DOHH2 (cell line): ENCODE results near the gene RGS13.

ENCODE experiments used
- EZH2phosphoT487 ChIP-seq: fragments of 200-600 bp; sonication (generic); IDR thresholded peaks from 2 replicates; pipeline ENCODE4 v1.6.1; 2017; ENCODE audit warnings: borderline replicate concordance, mild to moderate bottlenecking, antibody characterized with exemption, low read length, moderate library complexity, mixed read lengths
- TF ChIP-seq, protein P1 (sequence below): fragments of 200-600 bp; sonication (generic); IDR thresholded peaks from one replicate; pipeline ENCODE4 v1.5.1; 2014; ENCODE audit warnings: antibody characterized with exemption, mild to moderate bottlenecking, low read depth, low read length; ENCODE audit not compliant: poor library complexity, severe bottlenecking

DNA sequence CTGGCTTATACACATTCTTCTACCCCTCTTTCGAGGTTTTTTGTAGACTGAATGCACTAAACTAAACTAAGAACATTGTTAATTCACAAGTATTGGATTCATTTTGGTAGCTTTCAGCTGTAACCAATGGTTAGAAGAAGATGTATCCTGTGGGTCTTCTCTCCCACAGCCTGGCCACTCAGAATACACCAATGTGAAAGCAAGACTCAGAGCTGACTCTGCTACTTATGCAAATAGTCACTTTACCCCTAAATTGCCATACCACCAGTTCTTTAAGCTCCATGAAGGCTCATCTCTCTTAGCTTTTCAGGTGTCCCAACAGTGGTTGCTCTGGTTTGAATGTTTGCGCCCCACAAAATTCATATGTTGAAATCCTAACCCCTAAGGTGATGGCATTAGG is 60.1 kb downstream of the RGS13 start:
- no peak for TF ChIP-seq EZH2phosphoT487
- TF ChIP-seq, protein P1, sequence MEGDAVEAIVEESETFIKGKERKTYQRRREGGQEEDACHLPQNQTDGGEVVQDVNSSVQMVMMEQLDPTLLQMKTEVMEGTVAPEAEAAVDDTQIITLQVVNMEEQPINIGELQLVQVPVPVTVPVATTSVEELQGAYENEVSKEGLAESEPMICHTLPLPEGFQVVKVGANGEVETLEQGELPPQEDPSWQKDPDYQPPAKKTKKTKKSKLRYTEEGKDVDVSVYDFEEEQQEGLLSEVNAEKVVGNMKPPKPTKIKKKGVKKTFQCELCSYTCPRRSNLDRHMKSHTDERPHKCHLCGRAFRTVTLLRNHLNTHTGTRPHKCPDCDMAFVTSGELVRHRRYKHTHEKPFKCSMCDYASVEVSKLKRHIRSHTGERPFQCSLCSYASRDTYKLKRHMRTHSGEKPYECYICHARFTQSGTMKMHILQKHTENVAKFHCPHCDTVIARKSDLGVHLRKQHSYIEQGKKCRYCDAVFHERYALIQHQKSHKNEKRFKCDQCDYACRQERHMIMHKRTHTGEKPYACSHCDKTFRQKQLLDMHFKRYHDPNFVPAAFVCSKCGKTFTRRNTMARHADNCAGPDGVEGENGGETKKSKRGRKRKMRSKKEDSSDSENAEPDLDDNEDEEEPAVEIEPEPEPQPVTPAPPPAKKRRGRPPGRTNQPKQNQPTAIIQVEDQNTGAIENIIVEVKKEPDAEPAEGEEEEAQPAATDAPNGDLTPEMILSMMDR: no peak
